GM21360 (cell line): ENCODE results near the gene AMN.
A peak's percentile ranks its signal among the peaks of the same experiment; 100 is the strongest.

Experiments used
- ATAC-seq: cut with Tn5 transposase; IDR thresholded peaks from one replicate; pipeline ENCODE4 v1.9.1; 2021; ENCODE audit warnings: mild to moderate bottlenecking, moderate library complexity; ENCODE audit not compliant: unreplicated experiment

Gene AMN

GRCh38 chr14:102927346-102927877, 4.9 kb downstream of the AMN start:
- ATAC-seq: no peak

GRCh38 chr14:102927878-102928411, 5.5 kb downstream of the AMN start:
- peak; percentile 20 for ATAC-seq

- ATAC-seq: peak; percentile 65
Measured at GRCh38 chr14:102928412-102929240, 6.2 kb downstream of the AMN start.

DNA sequence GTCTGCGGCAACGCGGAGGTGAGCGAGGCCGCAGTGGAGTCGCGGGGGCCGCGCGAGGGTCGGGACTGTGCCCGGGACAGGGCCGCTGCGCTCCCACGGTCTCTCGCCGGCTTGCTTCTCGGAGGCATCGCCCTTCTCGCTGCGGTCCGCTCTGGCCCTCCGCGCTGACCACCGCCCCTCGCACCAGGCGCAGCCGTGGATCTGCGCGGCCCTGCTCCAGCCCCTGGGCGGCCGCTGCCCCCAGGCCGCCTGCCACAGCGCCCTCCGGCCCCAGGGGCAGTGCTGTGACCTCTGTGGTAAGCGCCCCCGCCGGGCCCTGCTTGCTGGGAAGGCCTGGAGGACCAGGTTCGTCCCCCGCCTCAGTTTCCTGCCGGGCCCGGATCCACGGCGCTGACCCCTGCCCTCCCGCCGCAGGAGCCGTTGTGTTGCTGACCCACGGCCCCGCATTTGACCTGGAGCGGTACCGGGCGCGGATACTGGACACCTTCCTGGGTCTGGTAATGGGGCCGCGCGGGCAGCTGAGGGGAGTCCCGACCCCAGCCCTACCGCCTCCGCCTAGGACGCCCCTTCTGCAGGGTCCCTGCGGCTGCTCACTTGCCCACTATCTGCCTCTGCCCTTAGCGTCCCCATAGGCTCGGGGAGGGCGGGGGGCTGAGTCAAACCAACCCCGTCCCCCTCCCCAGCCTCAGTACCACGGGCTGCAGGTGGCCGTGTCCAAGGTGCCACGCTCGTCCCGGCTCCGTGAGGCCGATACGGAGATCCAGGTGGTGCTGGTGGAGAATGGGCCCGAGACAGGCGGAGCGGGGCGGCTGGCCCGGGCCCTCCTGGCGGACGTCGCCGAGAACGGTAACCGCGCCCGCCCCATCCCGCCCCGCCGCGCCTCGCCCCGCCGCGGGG, 7.0 kb downstream of the AMN start:
- no peak for ATAC-seq

GRCh38 chr14:102930138-102930752, 7.8 kb downstream of the AMN start:
- no peak for ATAC-seq

DNA sequence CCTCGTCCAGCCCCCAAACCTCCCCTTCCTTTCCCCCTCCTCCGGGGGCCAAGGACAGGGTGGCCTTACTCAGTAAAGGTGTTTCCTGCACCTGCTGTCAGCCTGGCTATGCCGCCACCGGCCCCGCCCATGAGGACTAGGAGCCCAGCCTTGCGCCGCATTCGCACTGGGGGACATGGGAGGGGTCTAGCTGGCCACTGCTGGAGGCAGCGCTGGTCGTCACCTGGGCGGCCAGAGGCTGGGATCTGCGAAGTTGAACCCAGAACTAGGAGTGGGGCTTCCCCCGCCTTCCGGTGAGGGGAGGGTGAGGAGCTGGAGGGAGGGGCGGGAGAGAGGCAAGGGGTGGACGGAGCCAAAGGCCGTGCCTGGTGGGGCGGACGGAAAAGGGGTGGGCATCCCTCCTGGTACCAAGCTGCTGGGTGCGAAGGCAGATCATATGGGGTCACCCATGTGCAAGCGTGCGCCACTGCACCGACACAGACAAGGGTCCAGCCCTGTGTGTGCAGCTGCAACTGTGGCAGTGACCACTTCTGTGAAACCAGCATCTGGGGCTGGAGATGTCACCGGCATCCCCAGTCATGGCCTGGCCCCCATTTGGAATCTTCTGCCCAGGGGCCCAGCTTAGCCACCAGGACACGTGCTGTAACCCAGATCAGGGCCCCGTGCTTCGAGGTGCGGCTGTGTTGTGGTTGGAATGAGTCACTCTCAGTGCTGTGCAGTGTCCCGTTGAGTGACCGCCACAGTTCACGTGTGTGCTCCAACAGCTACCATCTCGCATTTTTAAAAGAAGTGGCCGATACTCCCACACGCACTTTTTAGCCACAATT, 8.5 kb downstream of the AMN start:
- ATAC-seq: no peak

GRCh38 chr14:102931580-102932285, 9.3 kb downstream of the AMN start:
- ATAC-seq: no peak

GRCh38 chr14:102932484-102933248, 10.2 kb downstream of the AMN start:
- ATAC-seq: no peak

GRCh38 chr14:102933618-102934231, 11.3 kb downstream of the AMN start:
- ATAC-seq: no peak

DNA sequence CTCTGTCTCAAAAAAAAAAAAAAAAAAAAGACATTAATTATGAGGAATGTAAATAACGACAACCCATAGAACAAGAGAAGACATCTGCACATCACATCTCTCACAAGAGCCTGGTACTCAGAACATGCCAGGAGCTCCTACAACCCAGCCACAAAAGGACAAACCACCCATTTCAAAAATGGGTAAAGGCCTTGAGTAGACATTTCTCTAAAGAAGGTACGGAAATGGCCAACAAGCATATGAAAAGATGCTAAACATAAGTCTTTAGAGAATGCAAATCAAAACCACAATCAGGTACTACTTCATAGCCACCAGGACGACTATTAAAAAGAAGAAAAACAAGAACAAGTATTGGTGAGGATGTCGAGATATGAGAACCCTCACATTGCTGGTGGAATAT, 13.3 kb downstream of the AMN start:
- no peak for ATAC-seq

- no peak for ATAC-seq
Measured at GRCh38 chr14:102937331-102938175, 15.1 kb downstream of the AMN start.

DNA sequence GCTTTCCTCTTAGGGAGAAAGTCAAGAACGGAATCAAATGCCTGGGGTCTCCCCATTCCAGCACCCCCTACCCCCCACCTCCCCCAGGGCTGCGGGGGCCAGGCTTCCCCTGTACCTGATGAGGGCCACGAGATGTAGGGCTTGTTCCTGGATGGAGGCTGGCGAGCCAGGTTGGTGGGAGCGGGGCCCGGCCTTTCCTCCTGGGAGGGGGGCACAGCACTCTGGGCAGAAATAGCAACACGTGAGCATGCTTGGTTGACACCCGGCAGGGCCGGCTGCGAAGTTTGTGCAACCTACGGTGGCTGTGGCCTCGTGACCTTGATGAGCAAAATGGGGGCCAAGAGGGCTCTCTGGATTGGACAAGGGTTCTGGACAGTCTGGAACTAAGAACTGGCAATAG, 15.7 kb downstream of the AMN start:
- no peak for ATAC-seq

- ATAC-seq: no peak
Measured at GRCh38 chr14:102939329-102939728, 16.9 kb downstream of the AMN start.

GRCh38 chr14:102939820-102940561, 17.5 kb downstream of the AMN start:
- ATAC-seq: no peak

- ATAC-seq: no peak
Measured at GRCh38 chr14:102940729-102941362, 18.4 kb downstream of the AMN start.

DNA sequence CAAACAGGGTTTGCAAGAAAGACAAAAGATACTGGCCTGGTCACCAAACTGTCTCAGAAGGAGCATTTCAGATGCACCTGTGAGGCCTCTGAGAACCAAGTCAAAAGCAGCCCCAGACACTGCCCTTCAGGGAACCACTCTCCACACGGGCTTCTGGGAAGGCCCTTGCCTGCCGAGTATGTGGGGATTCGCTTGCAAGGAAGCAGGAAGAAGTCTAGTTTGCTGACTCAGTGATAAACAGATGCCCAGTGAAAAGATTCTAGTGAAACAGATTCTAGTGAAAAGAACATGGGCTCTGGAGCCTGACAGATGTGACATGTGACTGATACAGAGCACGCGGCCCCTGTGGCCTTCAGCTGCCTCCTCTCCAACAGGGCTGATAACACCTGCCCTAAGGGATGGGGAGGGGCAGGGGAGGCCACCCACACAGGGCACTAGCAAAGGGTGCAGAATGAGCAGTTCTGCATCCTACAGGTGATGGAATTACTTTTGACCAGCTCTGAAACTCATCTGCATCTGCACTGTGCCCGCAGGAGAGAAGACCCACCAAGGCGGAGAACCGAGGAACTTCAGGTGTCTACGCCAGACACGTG, 19.1 kb downstream of the AMN start:
- ATAC-seq: no peak
